ENCODE results near the gene LARGE1. TPM values are rescaled to one million over a fixed set of nuclear protein-coding genes. Genes with fewer than 3 reads are reported as not detected.
A peak's percentile ranks its signal among the peaks of the same experiment; 100 is the strongest.
"Not testable (repeated sequence)": the region's sequence is repeated elsewhere in the genome, so short reads cannot be mapped to it uniquely, and the experiment has no call there.

Gene LARGE1
- total RNA-seq, 2 experiments from 2014 or later: 0.18 to 0.58 TPM

GRCh38 chr22:33861216-33861875 is 58.9 kb downstream of the LARGE1 start:
- DNase-seq (no peak), ATAC-seq (no peak)
- ChIA-PET CTCF (no interaction called here), POLR2A (no interaction called here)
- no peaks in the 10 kb centered on the region for H3K4me1 Mint-ChIP-seq (ENCODE audit: low read depth)
- no peak overlapping the region for H3K27ac Mint-ChIP-seq
- no peak overlapping the region for H3K4me3 Mint-ChIP-seq
- H3K36me3 Mint-ChIP-seq (ENCODE audit: low read depth): no peaks in the 10 kb centered on the region
- no peaks in the 10 kb centered on the region for H3K27me3 Mint-ChIP-seq (ENCODE audit: low read depth)
- peaks cover under 1% of the 10 kb centered on the region for H3K9me3 Mint-ChIP-seq (ENCODE audit: insufficient read depth)

- Mint-ChIP-seq H3K27me3 (ENCODE audit: low read depth) (no peaks in the 10 kb centered on the region), H3K36me3 (ENCODE audit: low read depth) (no peaks in the 10 kb centered on the region), H3K9me3 (ENCODE audit: insufficient read depth) (no peaks in the 10 kb centered on the region), H3K27ac (no peak overlapping the region), H3K4me3 (no peak overlapping the region), H3K4me1 (ENCODE audit: low read depth) (no peaks in the 10 kb centered on the region)
- DNase-seq (no peak), ATAC-seq (no peak)
- CTCF ChIA-PET: no interaction called here
- POLR2A ChIA-PET: no interaction called here
Measured at GRCh38 chr22:33860386-33860785, 59.9 kb downstream of the LARGE1 start.

- no peaks in the 10 kb centered on the region for H3K27me3 Mint-ChIP-seq (ENCODE audit: low read depth)
- no peaks in the 10 kb centered on the region for H3K4me1 Mint-ChIP-seq (ENCODE audit: low read depth)
- ATAC-seq (no peak), DNase-seq (no peak)
- no peak overlapping the region for H3K27ac Mint-ChIP-seq
- no peaks in the 10 kb centered on the region for H3K9me3 Mint-ChIP-seq (ENCODE audit: insufficient read depth)
- ChIA-PET CTCF (no interaction called here), POLR2A (no interaction called here)
- H3K4me3 Mint-ChIP-seq: no peak overlapping the region
- no peaks in the 10 kb centered on the region for H3K36me3 Mint-ChIP-seq (ENCODE audit: low read depth)
Measured at GRCh38 chr22:33859311-33859710, 61.0 kb downstream of the LARGE1 start.

GRCh38 chr22:33858653-33859052 is 61.6 kb downstream of the LARGE1 start:
- H3K9me3 Mint-ChIP-seq (ENCODE audit: insufficient read depth); POLR2A ChIA-PET; DNase-seq; ATAC-seq; CTCF ChIA-PET; H3K27ac Mint-ChIP-seq; H3K4me3 Mint-ChIP-seq; H3K4me1 Mint-ChIP-seq (ENCODE audit: low read depth); H3K36me3 Mint-ChIP-seq (ENCODE audit: low read depth); H3K27me3 Mint-ChIP-seq (ENCODE audit: low read depth): not testable (repeated sequence)

- H3K27me3 Mint-ChIP-seq (ENCODE audit: low read depth); CTCF ChIA-PET; POLR2A ChIA-PET; DNase-seq; ATAC-seq; H3K9me3 Mint-ChIP-seq (ENCODE audit: insufficient read depth); H3K36me3 Mint-ChIP-seq (ENCODE audit: low read depth); H3K4me3 Mint-ChIP-seq; H3K4me1 Mint-ChIP-seq (ENCODE audit: low read depth); H3K27ac Mint-ChIP-seq: not testable (repeated sequence)
Measured at GRCh38 chr22:33857767-33858166, 62.5 kb downstream of the LARGE1 start.

- ATAC-seq (no peak), DNase-seq (no peak)
- no peaks in the 10 kb centered on the region for H3K9me3 Mint-ChIP-seq (ENCODE audit: insufficient read depth)
- POLR2A ChIA-PET: no interaction called here
- H3K36me3 Mint-ChIP-seq (ENCODE audit: low read depth): no peaks in the 10 kb centered on the region
- no peaks in the 10 kb centered on the region for H3K27me3 Mint-ChIP-seq (ENCODE audit: low read depth)
- H3K4me1 Mint-ChIP-seq (ENCODE audit: low read depth): peaks cover 9% of the 10 kb centered on the region
- CTCF ChIA-PET: no interaction called here
- no peak overlapping the region for H3K4me3 Mint-ChIP-seq
- no peak overlapping the region for H3K27ac Mint-ChIP-seq
Measured at GRCh38 chr22:33854724-33855123, 65.6 kb downstream of the LARGE1 start.

GRCh38 chr22:33853200-33854097 is 66.8 kb downstream of the LARGE1 start:
- Mint-ChIP-seq H3K4me1 (ENCODE audit: low read depth) (peaks cover 9% of the 10 kb centered on the region), H3K27ac (peak overlapping the region; percentile 50), H3K36me3 (ENCODE audit: low read depth) (no peaks in the 10 kb centered on the region), H3K9me3 (ENCODE audit: insufficient read depth) (peaks cover 1% of the 10 kb centered on the region), H3K4me3 (peak overlapping the region; percentile 54), H3K27me3 (ENCODE audit: low read depth) (no peaks in the 10 kb centered on the region)
- no peak for ATAC-seq
- POLR2A ChIA-PET: no interaction called here
- DNase-seq: peak; percentile 26
- CTCF ChIA-PET: no interaction called here

- no peak for ATAC-seq
- H3K27ac Mint-ChIP-seq: no peak overlapping the region
- H3K36me3 Mint-ChIP-seq (ENCODE audit: low read depth): no peaks in the 10 kb centered on the region
Measured at GRCh38 chr22:33851821-33852384, 68.4 kb downstream of the LARGE1 start.

GRCh38 chr22:33851240-33851639 is 69.0 kb downstream of the LARGE1 start:
- ChIA-PET CTCF (no interaction called here), POLR2A (no interaction called here)
- peaks cover 16% of the 10 kb centered on the region for H3K9me3 Mint-ChIP-seq (ENCODE audit: insufficient read depth)
- H3K27me3 Mint-ChIP-seq (ENCODE audit: low read depth): no peaks in the 10 kb centered on the region
- no peaks in the 10 kb centered on the region for H3K36me3 Mint-ChIP-seq (ENCODE audit: low read depth)
- H3K4me3 Mint-ChIP-seq: no peak overlapping the region
- no peak overlapping the region for H3K27ac Mint-ChIP-seq
- DNase-seq (no peak), ATAC-seq (no peak)
- peaks cover 9% of the 10 kb centered on the region for H3K4me1 Mint-ChIP-seq (ENCODE audit: low read depth)

More at GRCh38 chr22:33851821-33852384, 68.4 kb downstream of the LARGE1 start:
- POLR2A ChIA-PET: no interaction called here
- no peak overlapping the region for H3K4me3 Mint-ChIP-seq
- peaks cover 9% of the 10 kb centered on the region for H3K4me1 Mint-ChIP-seq (ENCODE audit: low read depth)
- peaks cover 13% of the 10 kb centered on the region for H3K9me3 Mint-ChIP-seq (ENCODE audit: insufficient read depth)
- no peaks in the 10 kb centered on the region for H3K27me3 Mint-ChIP-seq (ENCODE audit: low read depth)
- DNase-seq: no peak
- CTCF ChIA-PET: no interaction called here

GRCh38 chr22:33850724-33851123 is 69.6 kb downstream of the LARGE1 start:
- Mint-ChIP-seq H3K4me3 (no peak overlapping the region), H3K4me1 (ENCODE audit: low read depth) (peaks cover 9% of the 10 kb centered on the region), H3K27me3 (ENCODE audit: low read depth) (no peaks in the 10 kb centered on the region), H3K9me3 (ENCODE audit: insufficient read depth) (peaks cover 21% of the 10 kb centered on the region), H3K27ac (no peak overlapping the region), H3K36me3 (ENCODE audit: low read depth) (no peaks in the 10 kb centered on the region)
- no peak for DNase-seq
- ChIA-PET CTCF (no interaction called here), POLR2A (no interaction called here)
- no peak for ATAC-seq

GRCh38 chr22:33850193-33850592 is 70.1 kb downstream of the LARGE1 start:
- no peak for ATAC-seq
- POLR2A ChIA-PET: no interaction called here
- CTCF ChIA-PET: no interaction called here

GRCh38 chr22:33848251-33848650 is 72.0 kb downstream of the LARGE1 start:
- ATAC-seq (no peak), DNase-seq (no peak)
- Mint-ChIP-seq H3K9me3 (ENCODE audit: insufficient read depth) (peaks cover 28% of the 10 kb centered on the region), H3K27me3 (ENCODE audit: low read depth) (no peaks in the 10 kb centered on the region), H3K36me3 (ENCODE audit: low read depth) (no peaks in the 10 kb centered on the region), H3K4me3 (no peak overlapping the region), H3K4me1 (ENCODE audit: low read depth) (peaks cover 2% of the 10 kb centered on the region), H3K27ac (no peak overlapping the region)
- ChIA-PET CTCF (no interaction called here), POLR2A (no interaction called here)

More at GRCh38 chr22:33850193-33850592, 70.1 kb downstream of the LARGE1 start:
- Mint-ChIP-seq H3K36me3 (ENCODE audit: low read depth) (no peaks in the 10 kb centered on the region), H3K4me3 (no peak overlapping the region), H3K4me1 (ENCODE audit: low read depth) (peaks cover 9% of the 10 kb centered on the region), H3K9me3 (ENCODE audit: insufficient read depth) (peaks cover 24% of the 10 kb centered on the region), H3K27ac (no peak overlapping the region), H3K27me3 (ENCODE audit: low read depth) (no peaks in the 10 kb centered on the region)
- DNase-seq: no peak
